Measurements from ENCODE around the gene ASF1B. TPM values are rescaled to one million over a fixed set of nuclear protein-coding genes. Genes with fewer than 3 reads are reported as not detected.
A peak's percentile ranks its signal among the peaks of the same experiment; 100 is the strongest.

ASF1B gene
- total and polyA plus RNA-seq, 4 donors, result 2.4 to 5.9 (median 3.8) TPM

DNA sequence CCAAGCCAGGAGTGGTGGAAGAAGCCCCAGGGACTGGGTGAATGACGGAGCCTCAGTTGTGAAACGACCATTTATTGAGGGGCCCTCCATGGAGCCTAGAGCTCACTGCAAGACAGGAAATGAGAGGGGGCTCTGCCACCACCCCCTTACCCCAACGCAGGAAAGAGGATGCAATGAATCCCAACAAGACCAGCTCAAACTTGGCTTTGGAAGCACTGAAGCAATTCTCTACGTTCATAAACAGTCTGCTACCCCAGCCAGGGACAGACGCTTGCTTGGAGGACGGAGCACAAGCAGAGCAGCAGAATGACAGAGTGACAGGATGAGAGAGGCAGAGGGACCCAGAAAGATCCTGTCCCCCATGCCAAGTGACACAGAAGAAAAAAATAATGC lies 19.9 kb downstream of the ASF1B start:
- ATAC-seq (ENCODE audit: insufficient read depth, low FRiP score) (no peak), DNase-seq (no peak)
- Histone ChIP-seq H3K27ac (ENCODE audit: low read depth in 1 of 2, low read length in 1 of 2) (peak overlapping the region; percentile 75 to 92), H3K9ac (ENCODE audit: insufficient read depth in 1 of 2, low read length in 2 of 2) (peak overlapping the region in 1 of 2 donors; percentile 81), H3K9me3 (ENCODE audit: control insufficient read depth in 4 of 4, insufficient read depth in 3 of 4, low read length in 3 of 4) (no peaks in the 10 kb centered on the region), H3K27me3 (ENCODE audit: control insufficient read depth in 3 of 3, insufficient read depth in 3 of 3, low read length in 2 of 3) (no peaks in the 10 kb centered on the region), H3K4me1 (ENCODE audit: control insufficient read depth in 5 of 5, insufficient read depth in 5 of 5, low read length in 5 of 5) (peaks cover 19 to 49% (median 25%) of the 10 kb centered on the region in 5 donors), H3K4me3 (peak overlapping the region; percentile 41), H3K36me3 (ENCODE audit: control insufficient read depth in 4 of 4, insufficient read depth in 4 of 4, low read length in 4 of 4) (peaks cover 0 to 2% (median 0%) of the 10 kb centered on the region in 4 donors)
- TF ChIP-seq, protein P1, sequence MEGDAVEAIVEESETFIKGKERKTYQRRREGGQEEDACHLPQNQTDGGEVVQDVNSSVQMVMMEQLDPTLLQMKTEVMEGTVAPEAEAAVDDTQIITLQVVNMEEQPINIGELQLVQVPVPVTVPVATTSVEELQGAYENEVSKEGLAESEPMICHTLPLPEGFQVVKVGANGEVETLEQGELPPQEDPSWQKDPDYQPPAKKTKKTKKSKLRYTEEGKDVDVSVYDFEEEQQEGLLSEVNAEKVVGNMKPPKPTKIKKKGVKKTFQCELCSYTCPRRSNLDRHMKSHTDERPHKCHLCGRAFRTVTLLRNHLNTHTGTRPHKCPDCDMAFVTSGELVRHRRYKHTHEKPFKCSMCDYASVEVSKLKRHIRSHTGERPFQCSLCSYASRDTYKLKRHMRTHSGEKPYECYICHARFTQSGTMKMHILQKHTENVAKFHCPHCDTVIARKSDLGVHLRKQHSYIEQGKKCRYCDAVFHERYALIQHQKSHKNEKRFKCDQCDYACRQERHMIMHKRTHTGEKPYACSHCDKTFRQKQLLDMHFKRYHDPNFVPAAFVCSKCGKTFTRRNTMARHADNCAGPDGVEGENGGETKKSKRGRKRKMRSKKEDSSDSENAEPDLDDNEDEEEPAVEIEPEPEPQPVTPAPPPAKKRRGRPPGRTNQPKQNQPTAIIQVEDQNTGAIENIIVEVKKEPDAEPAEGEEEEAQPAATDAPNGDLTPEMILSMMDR (IDR thresholded peaks at IDR 0.05; ENCODE audit: control extremely low read depth, extremely low read depth), result no peak
- WGBS, 2 donors, result 8 to 14% methylated on average over 6 of the region's 6 CpGs

DNA sequence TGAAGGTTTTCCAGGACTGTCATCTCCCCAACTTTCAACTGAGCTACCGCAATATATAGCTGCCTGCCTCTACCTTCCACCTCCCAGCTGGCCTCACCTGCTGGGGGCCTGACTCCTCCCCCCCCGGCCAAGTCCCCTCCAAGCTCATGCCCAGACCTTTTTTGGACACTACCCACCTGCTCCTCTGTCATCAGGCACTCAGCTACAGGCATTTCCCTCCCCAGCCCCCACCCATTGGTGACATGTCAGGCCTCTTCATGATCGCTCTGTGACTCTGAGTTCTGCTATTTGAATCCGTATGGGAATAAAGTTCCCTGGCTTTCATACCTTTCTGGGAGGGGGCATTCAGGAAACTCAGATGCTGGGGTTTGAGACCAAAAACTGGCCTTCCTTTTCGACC lies 20.6 kb downstream of the ASF1B start:
- ATAC-seq (ENCODE audit: insufficient read depth, low FRiP score) (no peak), DNase-seq (no peak)
- Histone ChIP-seq H3K36me3 (ENCODE audit: control insufficient read depth in 4 of 4, insufficient read depth in 4 of 4, low read length in 4 of 4) (peaks cover 0 to 2% (median 0%) of the 10 kb centered on the region in 4 donors), H3K4me1 (ENCODE audit: control insufficient read depth in 5 of 5, insufficient read depth in 5 of 5, low read length in 5 of 5) (peaks cover 19 to 49% (median 25%) of the 10 kb centered on the region in 5 donors), H3K9ac (ENCODE audit: insufficient read depth in 1 of 2, low read length in 2 of 2) (peak overlapping the region in 1 of 2 donors; percentile 81), H3K9me3 (ENCODE audit: control insufficient read depth in 4 of 4, insufficient read depth in 3 of 4, low read length in 3 of 4) (no peaks in the 10 kb centered on the region), H3K27ac (ENCODE audit: low read depth in 1 of 2, low read length in 1 of 2) (peak overlapping the region; percentile 75 to 92), H3K27me3 (ENCODE audit: control insufficient read depth in 3 of 3, insufficient read depth in 3 of 3, low read length in 2 of 3) (no peaks in the 10 kb centered on the region), H3K4me3 (no peak overlapping the region)
- TF ChIP-seq, protein P1 (IDR thresholded peaks at IDR 0.05; ENCODE audit: control extremely low read depth, extremely low read depth), result no peak
- 82 to 89% methylated on average over 5 of the region's 5 CpGs for WGBS, 2 donors

DNA sequence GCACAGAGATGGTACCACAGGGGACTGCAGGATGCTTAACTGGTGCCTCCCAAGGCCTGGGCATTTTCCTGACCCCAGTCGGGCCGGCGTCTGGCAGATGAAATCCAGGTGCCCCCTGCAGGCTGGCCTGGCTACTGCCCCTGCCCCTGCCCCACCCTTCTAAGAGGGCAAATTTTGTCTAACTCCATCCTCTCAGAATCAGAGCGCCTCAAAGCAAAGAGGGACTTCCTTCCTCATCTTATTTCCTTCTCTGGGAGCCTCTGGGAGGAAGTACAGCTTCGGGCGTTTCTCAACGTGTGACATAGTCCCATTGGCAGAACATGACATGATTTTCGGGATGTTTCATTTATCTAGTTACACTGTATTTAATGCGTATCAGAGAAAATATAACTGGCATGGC lies 21.5 kb downstream of the ASF1B start:
- Histone ChIP-seq H3K9me3 (ENCODE audit: control insufficient read depth in 4 of 4, insufficient read depth in 3 of 4, low read length in 3 of 4) (no peaks in the 10 kb centered on the region), H3K4me3 (no peak overlapping the region), H3K36me3 (ENCODE audit: control insufficient read depth in 4 of 4, insufficient read depth in 4 of 4, low read length in 4 of 4) (peaks cover 0 to 2% (median 0%) of the 10 kb centered on the region in 4 donors), H3K27me3 (ENCODE audit: control insufficient read depth in 3 of 3, insufficient read depth in 3 of 3, low read length in 2 of 3) (no peaks in the 10 kb centered on the region), H3K9ac (ENCODE audit: insufficient read depth in 1 of 2, low read length in 2 of 2) (no peak overlapping the region), H3K4me1 (ENCODE audit: control insufficient read depth in 5 of 5, insufficient read depth in 5 of 5, low read length in 5 of 5) (peaks cover 19 to 49% (median 25%) of the 10 kb centered on the region in 5 donors), H3K27ac (ENCODE audit: low read depth in 1 of 2, low read length in 1 of 2) (peak overlapping the region; percentile 56 to 74)
- no peak for ATAC-seq (ENCODE audit: insufficient read depth, low FRiP score)
- no peak for DNase-seq
- 12 to 29% methylated on average over 9 of the region's 9 CpGs for WGBS, 2 donors
- TF ChIP-seq, protein P1 (IDR thresholded peaks at IDR 0.05; ENCODE audit: control extremely low read depth, extremely low read depth), result no peak

DNA sequence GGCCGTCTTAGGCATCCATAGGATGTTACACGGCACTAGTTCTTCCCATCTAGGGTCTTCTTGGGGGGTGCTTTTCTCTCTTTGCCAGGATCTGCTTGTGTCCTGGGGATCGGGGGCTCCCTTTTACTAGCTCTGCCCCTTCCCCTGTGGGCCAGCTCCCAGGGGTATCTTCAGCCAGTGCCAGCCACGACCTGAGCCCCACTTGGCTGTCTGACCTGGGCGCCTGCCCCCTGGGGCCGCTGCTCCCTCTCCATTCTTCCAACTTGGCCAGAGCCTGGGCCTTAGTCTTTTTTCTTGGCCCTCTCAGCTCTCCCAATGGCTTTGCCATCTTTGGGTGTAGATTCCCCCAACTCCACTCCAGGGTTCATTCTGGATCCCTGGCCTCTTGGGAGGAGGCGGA lies 21.9 kb downstream of the ASF1B start:
- peaks cover 0 to 2% (median 0%) of the 10 kb centered on the region in 4 donors for H3K36me3 ChIP-seq (ENCODE audit: control insufficient read depth in 4 of 4, insufficient read depth in 4 of 4, low read length in 4 of 4)
- no peaks in the 10 kb centered on the region for H3K27me3 ChIP-seq (ENCODE audit: control insufficient read depth in 3 of 3, insufficient read depth in 3 of 3, low read length in 2 of 3)
- TF ChIP-seq, protein P1 (IDR thresholded peaks at IDR 0.05; ENCODE audit: control extremely low read depth, extremely low read depth), result no peak
- DNase-seq, result no peak
- H3K4me1 ChIP-seq (ENCODE audit: control insufficient read depth in 5 of 5, insufficient read depth in 5 of 5, low read length in 5 of 5), result peaks cover 19 to 44% (median 25%) of the 10 kb centered on the region in 5 donors
- 89 to 92% methylated on average over 7 of the region's 7 CpGs for WGBS, 2 donors
- H3K4me3 ChIP-seq, result no peak overlapping the region
- H3K9ac ChIP-seq (ENCODE audit: insufficient read depth in 1 of 2, low read length in 2 of 2), result no peak overlapping the region
- ATAC-seq (ENCODE audit: insufficient read depth, low FRiP score), result no peak
- peak overlapping the region; percentile 56 to 74 for H3K27ac ChIP-seq (ENCODE audit: low read depth in 1 of 2, low read length in 1 of 2)
- H3K9me3 ChIP-seq (ENCODE audit: control insufficient read depth in 4 of 4, insufficient read depth in 3 of 4, low read length in 3 of 4), result no peaks in the 10 kb centered on the region

All from lung (tissue), 12 donors.